Measurements from ENCODE around the gene PDX1.

Gene PDX1

GRCh38 chr13:27922883-27923612 lies 3.2 kb downstream of the PDX1 start:
- Histone ChIP-seq H3K27ac (no peak overlapping the region), H3K79me2 (no peaks in the 10 kb centered on the region), H3K4me1 (no peaks in the 10 kb centered on the region), H3K9me3 (ENCODE audit: control insufficient read depth, low read length) (no peaks in the 10 kb centered on the region), H3K36me3 (ENCODE audit: control insufficient read depth, insufficient read depth, low read length) (no peaks in the 10 kb centered on the region), H3K4me2 (ENCODE audit: low read length) (no peak overlapping the region), H3K27me3 (ENCODE audit: control insufficient read depth, insufficient read depth, low read length) (peaks cover 32% of the 10 kb centered on the region), H3K9ac (no peak overlapping the region), H2AFZ (no peak overlapping the region), H3K4me3 (ENCODE audit: low read depth, low read length) (no peak overlapping the region)
- no peak for TF ChIP-seq CTCF (IDR thresholded peaks at IDR 0.05)

GRCh38 chr13:27923794-27924528 lies 4.2 kb downstream of the PDX1 start:
- Histone ChIP-seq H3K27ac (no peak overlapping the region), H3K4me1 (no peaks in the 10 kb centered on the region), H3K79me2 (no peaks in the 10 kb centered on the region), H3K4me3 (ENCODE audit: low read depth, low read length) (no peak overlapping the region), H3K9me3 (ENCODE audit: control insufficient read depth, low read length) (no peaks in the 10 kb centered on the region), H3K4me2 (ENCODE audit: low read length) (no peak overlapping the region), H3K27me3 (ENCODE audit: control insufficient read depth, insufficient read depth, low read length) (peaks cover 32% of the 10 kb centered on the region), H3K9ac (no peak overlapping the region), H3K36me3 (ENCODE audit: control insufficient read depth, insufficient read depth, low read length) (no peaks in the 10 kb centered on the region), H2AFZ (no peak overlapping the region)
- TF ChIP-seq CTCF (IDR thresholded peaks at IDR 0.05), result no peak

GRCh38 chr13:27924529-27925141 lies 4.8 kb downstream of the PDX1 start:
- peaks cover 35% of the 10 kb centered on the region for H3K27me3 ChIP-seq (ENCODE audit: control insufficient read depth, insufficient read depth, low read length)

GRCh38 chr13:27925220-27925991 lies 5.6 kb downstream of the PDX1 start:
- Histone ChIP-seq H3K27ac (no peak overlapping the region), H3K4me3 (ENCODE audit: low read depth, low read length) (no peak overlapping the region), H3K4me1 (no peaks in the 10 kb centered on the region), H3K4me2 (ENCODE audit: low read length) (no peak overlapping the region), H3K36me3 (ENCODE audit: control insufficient read depth, insufficient read depth, low read length) (no peaks in the 10 kb centered on the region), H3K79me2 (no peaks in the 10 kb centered on the region), H3K9ac (no peak overlapping the region), H2AFZ (no peak overlapping the region), H3K9me3 (ENCODE audit: control insufficient read depth, low read length) (no peaks in the 10 kb centered on the region), H3K27me3 (ENCODE audit: control insufficient read depth, insufficient read depth, low read length) (peaks cover 35% of the 10 kb centered on the region)
- no peak for TF ChIP-seq CTCF (IDR thresholded peaks at IDR 0.05)

More at GRCh38 chr13:27924529-27925141, 4.8 kb downstream of the PDX1 start:
- Histone ChIP-seq H3K36me3 (ENCODE audit: control insufficient read depth, insufficient read depth, low read length) (no peaks in the 10 kb centered on the region), H3K9me3 (ENCODE audit: control insufficient read depth, low read length) (no peaks in the 10 kb centered on the region), H2AFZ (no peak overlapping the region), H3K79me2 (no peaks in the 10 kb centered on the region), H3K4me1 (no peaks in the 10 kb centered on the region), H3K4me3 (ENCODE audit: low read depth, low read length) (no peak overlapping the region), H3K4me2 (ENCODE audit: low read length) (no peak overlapping the region), H3K27ac (no peak overlapping the region), H3K9ac (no peak overlapping the region)
- TF ChIP-seq CTCF (IDR thresholded peaks at IDR 0.05), result no peak

Data from parathyroid adenoma (tissue), 2 donors.